ELF-1 (cell line): ENCODE measurements around the gene SRSF4.
A peak's percentile ranks its signal among the peaks of the same experiment; 100 is the strongest.
"Not testable (repeated sequence)": the region's sequence is repeated elsewhere in the genome, so short reads cannot be mapped to it uniquely, and the experiment has no call there.

Experiments used
- DNase-seq: peaks from one replicate; pipeline ENCODE4 v3.0.0-alpha.2; 2016; ENCODE audit warnings: low read depth, low spot score

SRSF4 gene

GRCh38 chr1:29181413-29182225, at the start of gene SRSF4:
SRSF4 (minus strand) TSS chr1:29181900; CDS start chr1:29181752, 148 bp downstream.
- DNase-seq = peak; percentile 100

- peak; percentile 96 for DNase-seq
These were observed 49.1 kb upstream of the SRSF4 start, which contains the start of gene MECR for GRCh38 chr1:29230553-29231378. MECR (minus strand) TSS chr1:29230934; CDS start chr1:29230906, 28 bp downstream.

- no peak for DNase-seq
These were observed 48.5 kb upstream of the SRSF4 start for GRCh38 chr1:29230204-29230552.

GRCh38 chr1:29227511-29227910, 45.8 kb upstream of the SRSF4 start:
- peak; percentile 76 for DNase-seq

- DNase-seq = no peak
These were observed 43.7 kb upstream of the SRSF4 start for GRCh38 chr1:29225361-29225760.

- no peak for DNase-seq
These were observed 42.7 kb upstream of the SRSF4 start for GRCh38 chr1:29224356-29224837.

- DNase-seq = no peak
These were observed 41.8 kb upstream of the SRSF4 start for GRCh38 chr1:29223521-29223920.

GRCh38 chr1:29222686-29223085, 41.0 kb upstream of the SRSF4 start:
- DNase-seq = no peak

GRCh38 chr1:29222260-29222659, 40.6 kb upstream of the SRSF4 start:
- DNase-seq = not testable (repeated sequence)

GRCh38 chr1:29221296-29221695, 39.6 kb upstream of the SRSF4 start:
- DNase-seq = no peak

- no peak for DNase-seq
These were observed 36.5 kb upstream of the SRSF4 start for GRCh38 chr1:29218223-29218622.

GRCh38 chr1:29217633-29218032, 35.9 kb upstream of the SRSF4 start:
- no peak for DNase-seq

- no peak for DNase-seq
These were observed 31.4 kb upstream of the SRSF4 start for GRCh38 chr1:29213055-29213454.

- DNase-seq = no peak
These were observed 29.7 kb upstream of the SRSF4 start for GRCh38 chr1:29211086-29212030.

- DNase-seq = peak; percentile 25
These were observed 28.8 kb upstream of the SRSF4 start for GRCh38 chr1:29210278-29211085.

- no peak for DNase-seq
These were observed 27.5 kb upstream of the SRSF4 start for GRCh38 chr1:29209173-29209572.

GRCh38 chr1:29208442-29208841, 26.7 kb upstream of the SRSF4 start:
- no peak for DNase-seq

GRCh38 chr1:29202584-29203340, 21.1 kb upstream of the SRSF4 start:
- peak; percentile 95 for DNase-seq

- no peak for DNase-seq
These were observed 20.4 kb upstream of the SRSF4 start for GRCh38 chr1:29202053-29202452.

GRCh38 chr1:29201595-29202051, 19.9 kb upstream of the SRSF4 start:
- DNase-seq = no peak
